Measurements from ENCODE around the gene FBXL14.
A peak's percentile ranks its signal among the peaks of the same experiment; 100 is the strongest.

The FBXL14 gene

GRCh38 chr12:1587927-1588574 lies 6.3 kb downstream of the FBXL14 start:
- TF ChIP-seq CTCF (IDR thresholded peaks at IDR 0.05), result no peak

- no peak for TF ChIP-seq CTCF (IDR thresholded peaks at IDR 0.05)
Measured at GRCh38 chr12:1584326-1584725, 10.1 kb downstream of the FBXL14 start.

GRCh38 chr12:1583421-1584078 lies 10.8 kb downstream of the FBXL14 start:
- TF ChIP-seq CTCF (IDR thresholded peaks at IDR 0.05), result peak; percentile 86

- TF ChIP-seq CTCF (IDR thresholded peaks at IDR 0.05), result no peak
Measured at GRCh38 chr12:1582709-1583050, 11.7 kb downstream of the FBXL14 start.

GRCh38 chr12:1581973-1582708 lies 12.2 kb downstream of the FBXL14 start:
- TF ChIP-seq CTCF (IDR thresholded peaks at IDR 0.05), result no peak

- TF ChIP-seq CTCF (IDR thresholded peaks at IDR 0.05), result no peak
Measured at GRCh38 chr12:1580526-1580925, 13.9 kb downstream of the FBXL14 start.

GRCh38 chr12:1579651-1580435 lies 14.5 kb downstream of the FBXL14 start:
- TF ChIP-seq CTCF (IDR thresholded peaks at IDR 0.05), result no peak
